BJ (cell line): ENCODE results near the gene ZNF841. TPM values are rescaled to one million over a fixed set of nuclear protein-coding genes. Genes with fewer than 3 reads are reported as not detected.
"Not testable (repeated sequence)": the region's sequence is repeated elsewhere in the genome, so short reads cannot be mapped to it uniquely, and the experiment has no call there.

Experiments used
- CTCF ChIA-PET: fragments of 350-600 bp; formaldehyde crosslinking; extraction: SDS; loops from one replicate; lab custom pipeline; 2021; ENCODE audit warnings: antibody characterized with exemption, inconsistent platforms; lab: Yijun Ruan, JAX
- POLR2A ChIA-PET: fragments of 300-600 bp; sonication (Branson Sonifier 250); formaldehyde crosslinking; extraction: SDS; loops from one replicate; lab custom pipeline; 2021; ENCODE audit warnings: antibody characterized with exemption; lab: Charles Lee
- DNase-seq: peaks from one replicate; pipeline ENCODE4 v3.0.0-alpha.2; 2011; ENCODE audit warnings: low read depth
- H3K27me3 ChIP-seq: 2 replicates; pipeline ENCODE4 v1.6.0; 2011; ENCODE audit warnings: low read length; ENCODE audit not compliant: control insufficient read depth, insufficient read depth
- H3K36me3 ChIP-seq: 2 replicates; pipeline ENCODE4 v1.5.1; 2011; ENCODE audit warnings: low read length; ENCODE audit not compliant: control insufficient read depth, insufficient read depth
- H3K4me3 ChIP-seq: 2 replicates; pipeline ENCODE4 v1.5.1; 2011; ENCODE audit warnings: low read depth, mild to moderate bottlenecking, control low read depth, low read length
- CTCF ChIP-seq: IDR thresholded peaks from 2 replicates; pipeline ENCODE4 v1.5.1; 2011; ENCODE audit warnings: low read depth, mild to moderate bottlenecking, control low read depth, inconsistent platforms, low read length, moderate library complexity; ENCODE audit not compliant: insufficient read depth
- polyA plus RNA-seq: library from polyadenylated mRNA; depleted of rRNA; stranded (reverse); fragments of >200 nt; gene quantifications from 2 replicates; pipeline ENCODE4 v1.2.3, GENCODE V29; 2011

Gene ZNF841
- polyA plus RNA-seq, 1 experiment, result 4.8 TPM

- CTCF ChIA-PET, result no interaction called here
- H3K4me3 ChIP-seq, result no peak overlapping the region
- peaks cover 11% of the 10 kb centered on the region for H3K36me3 ChIP-seq
- POLR2A ChIA-PET, result no interaction called here
- DNase-seq, result no peak
- TF ChIP-seq CTCF, result no peak
- H3K27me3 ChIP-seq, result no peaks in the 10 kb centered on the region
Measured at GRCh38 chr19:52069653-52070052, 25.9 kb downstream of the ZNF841 start.

- H3K4me3 ChIP-seq, result no peak overlapping the region
- H3K27me3 ChIP-seq, result no peaks in the 10 kb centered on the region
- peaks cover 12% of the 10 kb centered on the region for H3K36me3 ChIP-seq
- no peak for TF ChIP-seq CTCF
- no peak for DNase-seq
- ChIA-PET CTCF (no interaction called here), POLR2A (no interaction called here)
Measured at GRCh38 chr19:52066258-52066863, 29.2 kb downstream of the ZNF841 start.

GRCh38 chr19:52065399-52065798 is 30.2 kb downstream of the ZNF841 start:
- ChIA-PET CTCF (no interaction called here), POLR2A (no interaction called here)
- Histone ChIP-seq H3K36me3 (peaks cover 11% of the 10 kb centered on the region), H3K4me3 (no peak overlapping the region), H3K27me3 (no peaks in the 10 kb centered on the region)
- no peak for TF ChIP-seq CTCF
- no peak for DNase-seq

- POLR2A ChIA-PET, H3K27me3 ChIP-seq, H3K36me3 ChIP-seq, DNase-seq, CTCF ChIA-PET, H3K4me3 ChIP-seq: not testable (repeated sequence)
Measured at GRCh38 chr19:52056480-52056879, 39.1 kb downstream of the ZNF841 start.

- CTCF ChIA-PET, H3K36me3 ChIP-seq, DNase-seq, H3K27me3 ChIP-seq, POLR2A ChIA-PET, H3K4me3 ChIP-seq: not testable (repeated sequence)
Measured at GRCh38 chr19:52051736-52052135, 43.8 kb downstream of the ZNF841 start.

- ChIA-PET CTCF (no interaction called here), POLR2A (interaction anchor here (0.6 kb wide), 1 partner anchor 41 kb away, joined by 3 read pairs; no protein-coding TSS in a partner anchor)
- Histone ChIP-seq H3K36me3 (no peaks in the 10 kb centered on the region; the same call in none of the 2 replicates), H3K4me3 (peak within 1 kb of the TSS; percentile 55), H3K27me3 (no peaks in the 10 kb centered on the region)
- 0 out of 2 replicates have a peak, but pooled peaks have one; percentile 2 for TF ChIP-seq CTCF
- peak; percentile 52 for DNase-seq
Measured at GRCh38 chr19:52048555-52049501, 46.7 kb downstream of the ZNF841 start, which contains the start of gene ZNF432. Gene ZNF432, minus strand, starts transcription at chr19:52048838. Its CDS starts 1,970 bp downstream, at chr19:52046868.
